Measurements from ENCODE around the gene GOLGA6A.
A peak's percentile ranks its signal among the peaks of the same experiment; 100 is the strongest.

The GOLGA6A gene

DNA sequence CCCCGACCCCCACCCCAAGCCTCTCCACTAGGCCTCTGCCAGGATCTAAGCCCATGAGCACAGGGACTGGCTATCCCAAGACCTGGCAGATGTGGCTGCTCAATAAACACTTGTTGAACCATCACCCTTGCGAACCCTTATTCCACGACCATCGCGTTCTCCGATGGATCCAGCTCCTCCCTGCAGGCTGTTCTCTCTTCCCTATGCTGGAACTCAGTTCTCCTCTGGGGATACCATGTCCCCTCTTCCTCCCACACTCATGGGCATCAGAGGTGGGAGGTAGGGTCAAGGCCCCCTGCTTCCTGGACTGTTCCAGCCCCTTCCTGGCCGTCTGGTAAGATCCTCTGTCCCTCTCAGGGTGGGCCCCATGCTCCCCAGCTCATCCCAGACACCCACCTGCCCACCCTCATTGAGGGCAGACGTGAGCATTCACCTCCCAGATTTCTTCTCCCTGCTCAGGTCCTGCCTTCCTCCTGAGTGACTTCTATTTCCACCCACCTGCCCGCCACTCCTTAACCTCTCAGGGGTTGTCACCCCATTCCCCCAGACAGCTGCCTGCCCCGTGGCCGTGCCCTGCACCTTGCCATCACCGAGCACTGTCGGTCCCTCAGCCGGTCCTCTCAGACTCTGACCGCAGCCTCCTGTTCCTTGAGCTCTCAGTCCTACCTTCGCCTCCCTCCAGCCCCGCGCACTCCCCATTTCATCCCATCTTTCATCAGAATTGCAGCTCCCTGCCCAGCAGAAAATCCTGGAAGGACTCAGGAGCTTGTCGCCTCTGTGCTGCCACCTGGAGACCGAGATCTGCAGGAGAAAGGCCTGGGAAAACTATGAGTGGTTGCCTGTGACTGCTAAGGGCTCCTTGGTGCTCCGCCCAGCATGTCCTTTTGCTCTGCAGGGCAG lies 45.8 kb downstream of the GOLGA6A start:
- Histone ChIP-seq H3K4me1 (ENCODE audit: insufficient read depth, poor library complexity, severe bottlenecking) (no peaks in the 10 kb centered on the region), H3K27ac (ENCODE audit: poor library complexity, severe bottlenecking) (no peak overlapping the region), H3K27me3 (ENCODE audit: insufficient read depth, poor library complexity, severe bottlenecking) (no peaks in the 10 kb centered on the region), H3K36me3 (ENCODE audit: low read depth) (peaks cover 25% of the 10 kb centered on the region), H3K4me3 (ENCODE audit: severe bottlenecking) (no peak overlapping the region), H3K9me3 (ENCODE audit: severe bottlenecking) (no peaks in the 10 kb centered on the region)
- ATAC-seq (ENCODE audit: low read depth) (peak; percentile 49; the same call in 2 of the 3 replicates), DNase-seq (ENCODE audit: low spot score) (no peak)
- TF ChIP-seq, protein P1, sequence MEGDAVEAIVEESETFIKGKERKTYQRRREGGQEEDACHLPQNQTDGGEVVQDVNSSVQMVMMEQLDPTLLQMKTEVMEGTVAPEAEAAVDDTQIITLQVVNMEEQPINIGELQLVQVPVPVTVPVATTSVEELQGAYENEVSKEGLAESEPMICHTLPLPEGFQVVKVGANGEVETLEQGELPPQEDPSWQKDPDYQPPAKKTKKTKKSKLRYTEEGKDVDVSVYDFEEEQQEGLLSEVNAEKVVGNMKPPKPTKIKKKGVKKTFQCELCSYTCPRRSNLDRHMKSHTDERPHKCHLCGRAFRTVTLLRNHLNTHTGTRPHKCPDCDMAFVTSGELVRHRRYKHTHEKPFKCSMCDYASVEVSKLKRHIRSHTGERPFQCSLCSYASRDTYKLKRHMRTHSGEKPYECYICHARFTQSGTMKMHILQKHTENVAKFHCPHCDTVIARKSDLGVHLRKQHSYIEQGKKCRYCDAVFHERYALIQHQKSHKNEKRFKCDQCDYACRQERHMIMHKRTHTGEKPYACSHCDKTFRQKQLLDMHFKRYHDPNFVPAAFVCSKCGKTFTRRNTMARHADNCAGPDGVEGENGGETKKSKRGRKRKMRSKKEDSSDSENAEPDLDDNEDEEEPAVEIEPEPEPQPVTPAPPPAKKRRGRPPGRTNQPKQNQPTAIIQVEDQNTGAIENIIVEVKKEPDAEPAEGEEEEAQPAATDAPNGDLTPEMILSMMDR (IDR thresholded peaks at IDR 0.05; ENCODE audit: poor library complexity, severe bottlenecking): peak; percentile 76

DNA sequence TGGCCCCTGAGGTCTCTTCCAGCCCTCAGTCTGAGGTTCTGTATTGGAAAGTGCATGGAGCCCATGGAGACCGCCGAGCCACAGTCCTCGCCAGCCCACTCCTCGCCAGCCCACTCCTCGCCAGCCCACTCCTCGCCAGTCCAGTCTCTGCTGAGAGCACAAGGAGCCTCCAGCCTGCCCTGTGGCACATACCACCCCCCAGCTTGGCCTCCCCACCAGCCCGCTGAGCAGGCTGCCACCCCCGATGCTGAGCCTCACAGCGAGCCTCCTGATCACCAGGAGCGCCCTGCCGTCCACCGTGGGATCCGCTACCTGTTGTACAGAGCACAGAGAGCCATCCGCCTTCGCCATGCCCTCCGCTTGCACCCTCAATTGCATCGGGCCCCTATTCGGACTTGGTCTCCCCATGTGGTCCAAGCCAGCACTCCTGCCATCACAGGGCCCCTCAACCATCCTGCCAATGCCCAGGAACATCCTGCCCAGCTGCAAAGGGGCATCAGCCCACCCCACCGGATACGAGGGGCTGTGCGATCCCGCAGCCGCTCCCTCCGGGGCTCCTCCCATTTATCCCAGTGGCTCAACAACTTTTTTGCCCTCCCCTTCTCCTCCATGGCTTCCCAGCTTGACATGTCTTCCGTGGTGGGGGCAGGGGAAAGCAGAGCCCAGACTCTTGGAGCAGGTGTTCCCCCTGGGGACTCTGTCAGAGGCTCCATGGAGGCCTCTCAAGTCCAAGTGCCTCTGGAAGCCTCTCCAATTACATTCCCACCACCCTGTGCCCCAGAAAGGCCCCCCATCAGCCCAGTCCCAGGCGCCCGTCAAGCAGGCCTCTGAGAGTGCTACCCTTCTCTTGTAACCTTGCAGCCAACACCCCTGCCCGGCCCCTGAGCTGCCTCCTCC lies 47.0 kb downstream of the GOLGA6A start:
- Histone ChIP-seq H3K27me3 (ENCODE audit: insufficient read depth, poor library complexity, severe bottlenecking) (no peaks in the 10 kb centered on the region), H3K27ac (ENCODE audit: poor library complexity, severe bottlenecking) (no peak overlapping the region), H3K9me3 (ENCODE audit: severe bottlenecking) (no peaks in the 10 kb centered on the region), H3K4me3 (ENCODE audit: severe bottlenecking) (no peak overlapping the region), H3K4me1 (ENCODE audit: insufficient read depth, poor library complexity, severe bottlenecking) (no peaks in the 10 kb centered on the region), H3K36me3 (ENCODE audit: low read depth) (peaks cover 36% of the 10 kb centered on the region)
- TF ChIP-seq, protein P1 (IDR thresholded peaks at IDR 0.05; ENCODE audit: poor library complexity, severe bottlenecking): no peak
- DNase-seq (ENCODE audit: low spot score): no peak
- no peak for ATAC-seq (ENCODE audit: low read depth)

DNA sequence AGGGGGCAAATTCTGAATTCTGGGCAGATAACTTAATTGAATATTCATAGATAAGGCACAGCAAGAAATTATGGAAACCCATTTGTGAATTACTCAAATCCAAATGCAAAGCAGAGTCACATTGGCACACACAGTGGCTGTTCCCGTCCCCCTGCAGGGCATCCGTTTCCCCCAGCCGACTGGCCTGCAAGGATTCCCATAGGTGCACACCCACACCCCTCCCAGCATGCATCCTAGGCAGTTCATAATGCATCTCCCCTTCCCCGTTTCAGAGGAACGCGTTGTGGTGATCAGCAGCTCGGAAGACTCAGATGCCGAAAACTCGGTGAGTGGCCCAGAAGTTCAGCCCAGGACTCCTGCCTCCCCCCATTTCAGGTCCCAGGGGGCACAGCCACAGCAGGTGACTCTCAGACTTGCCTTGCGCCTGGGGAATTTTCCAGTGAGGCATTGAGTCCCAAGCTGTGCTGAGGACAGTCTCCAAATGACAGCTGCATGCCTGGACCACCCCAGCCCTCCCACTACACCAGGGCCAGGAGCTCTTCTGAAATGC lies 48.1 kb downstream of the GOLGA6A start:
- Histone ChIP-seq H3K36me3 (ENCODE audit: low read depth) (peaks cover 41% of the 10 kb centered on the region), H3K27ac (ENCODE audit: poor library complexity, severe bottlenecking) (no peak overlapping the region), H3K9me3 (ENCODE audit: severe bottlenecking) (no peaks in the 10 kb centered on the region), H3K4me1 (ENCODE audit: insufficient read depth, poor library complexity, severe bottlenecking) (no peaks in the 10 kb centered on the region), H3K27me3 (ENCODE audit: insufficient read depth, poor library complexity, severe bottlenecking) (no peaks in the 10 kb centered on the region), H3K4me3 (ENCODE audit: severe bottlenecking) (no peak overlapping the region)
- ATAC-seq (ENCODE audit: low read depth) (no peak), DNase-seq (ENCODE audit: low spot score) (no peak)
- TF ChIP-seq, protein P1 (IDR thresholded peaks at IDR 0.05; ENCODE audit: poor library complexity, severe bottlenecking): no peak

DNA sequence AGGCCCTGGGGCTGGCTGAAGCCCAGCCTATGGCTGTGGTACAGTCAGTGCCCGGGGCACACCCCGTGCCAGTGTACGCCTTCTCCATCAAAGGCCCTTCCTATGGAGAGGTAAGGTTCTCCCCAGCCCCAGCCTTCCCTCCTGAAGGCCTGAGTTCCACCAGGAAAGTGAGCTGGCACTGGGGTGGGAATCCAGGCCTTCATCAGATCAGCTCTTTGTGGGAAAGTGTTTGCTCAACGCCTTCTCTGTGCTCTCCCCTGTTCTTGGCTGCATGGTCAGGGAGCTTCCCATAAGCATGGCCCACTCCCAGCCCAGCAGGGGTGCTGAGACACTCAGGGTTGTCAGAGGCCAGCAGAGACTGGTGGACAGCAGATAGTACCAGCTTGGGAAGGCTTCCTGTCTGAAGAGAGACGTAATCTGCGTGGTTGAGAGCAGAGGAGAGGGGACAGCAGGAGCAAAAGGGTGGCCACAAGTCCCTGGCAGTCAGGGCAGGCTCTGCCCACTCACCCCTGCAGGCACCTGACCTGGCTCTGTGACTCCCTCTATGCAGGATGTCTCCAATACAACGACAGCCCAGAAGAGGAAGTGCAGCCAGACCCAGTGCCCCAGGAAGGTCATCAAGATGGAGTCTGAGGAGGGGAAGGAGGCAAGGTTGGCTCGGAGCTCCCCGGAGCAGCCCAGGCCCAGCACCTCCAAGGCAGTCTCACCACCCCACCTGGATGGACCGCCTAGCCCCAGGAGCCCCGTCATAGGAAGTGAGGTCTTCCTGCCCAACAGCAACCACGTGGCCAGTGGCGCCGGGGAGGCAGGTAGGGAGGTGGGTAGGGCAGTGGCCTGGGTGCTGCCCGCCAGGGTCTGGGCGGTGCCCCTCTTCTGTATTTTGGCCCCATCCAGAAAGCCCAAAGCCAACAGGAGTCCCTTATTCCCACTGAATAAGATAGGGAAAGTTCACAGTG lies 49.5 kb downstream of the GOLGA6A start:
- no peak overlapping the region for H3K27ac ChIP-seq (ENCODE audit: poor library complexity, severe bottlenecking)
- H3K9me3 ChIP-seq (ENCODE audit: severe bottlenecking): no peaks in the 10 kb centered on the region
- peaks cover 55% of the 10 kb centered on the region for H3K36me3 ChIP-seq (ENCODE audit: low read depth)
- ATAC-seq (ENCODE audit: low read depth) (no peak), DNase-seq (ENCODE audit: low spot score) (no peak)
- TF ChIP-seq, protein P1 (IDR thresholded peaks at IDR 0.05; ENCODE audit: poor library complexity, severe bottlenecking): no peak
- H3K27me3 ChIP-seq (ENCODE audit: insufficient read depth, poor library complexity, severe bottlenecking): no peaks in the 10 kb centered on the region
- H3K4me3 ChIP-seq (ENCODE audit: severe bottlenecking): no peak overlapping the region
- no peaks in the 10 kb centered on the region for H3K4me1 ChIP-seq (ENCODE audit: insufficient read depth, poor library complexity, severe bottlenecking)

All from RWPE2 (cell line).